T-cell (primary cell): ENCODE results near the gene VARS1. TPM values are rescaled to one million over a fixed set of nuclear protein-coding genes. Genes with fewer than 3 reads are reported as not detected.

Source experiments
- ATAC-seq, 4 experiments: fragments of 200-7000 bp in 3 of 4; fragments of 150-1000 bp in 1 of 4; cut with Tn5 transposase; replicated peaks in 1 of 4; 1 replicate in 3 of 4; 2 replicates in 1 of 4; pipeline ENCODE4 v1.10.0; 2021; ENCODE audit warnings: moderate library complexity in 3 of 4, mild to moderate bottlenecking in 2 of 4, moderate number of reproducible peaks in 1 of 4
- CTCF ChIA-PET, 2 donors: fragments of 300-600 bp; sonication (Branson Sonifier 250); formaldehyde crosslinking; loops; one replicate each; lab custom pipeline; 2022; ENCODE audit warnings: antibody characterized with exemption in 2 of 2; lab: Charles Lee
- POLR2A ChIA-PET, 2 donors: fragments of 300-600 bp; sonication (Branson Sonifier 250); formaldehyde crosslinking; loops; one replicate each; lab custom pipeline; 2022; ENCODE audit warnings: antibody characterized with exemption in 2 of 2; lab: Charles Lee
- DNase-seq, 35 experiments: peaks; one replicate each; pipeline versions ENCODE4 v3.0.0 to v3.0.0-alpha.2; 2013 to 2023
- H3K27ac ChIP-seq: one replicate; pipeline ENCODE4 v1.5.1; 2013; ENCODE audit warnings: low read length
- H3K27me3 ChIP-seq, 2 experiments: replicated peaks in 1 of 2; 1 replicate in 1 of 2; 2 replicates in 1 of 2; pipeline versions ENCODE4 v1.6.1 to v1.7.0; 2013; ENCODE audit warnings: low read length in 1 of 2, mixed read lengths in 1 of 2; ENCODE audit not compliant: control insufficient read depth in 2 of 2, insufficient read depth in 2 of 2; ENCODE audit errors: extremely low read depth in 1 of 2
- H3K36me3 ChIP-seq, 2 donors: 1 replicate in 1 of 2; 2 replicates in 1 of 2; pipeline versions ENCODE4 v1.6.1 to v1.7.0; 2013; ENCODE audit warnings: low read length in 1 of 2; ENCODE audit not compliant: control insufficient read depth in 2 of 2, insufficient read depth in 1 of 2; ENCODE audit errors: extremely low read depth in 1 of 2
- H3K4me1 ChIP-seq, 2 experiments: 1 replicate in 1 of 2; 2 replicates in 1 of 2; pipeline versions ENCODE4 v1.6.1 to v1.7.0; 2013; ENCODE audit warnings: low read length in 2 of 2, mixed read lengths in 1 of 2; ENCODE audit not compliant: insufficient read depth in 2 of 2, control insufficient read depth in 1 of 2; ENCODE audit errors: extremely low read depth in 1 of 2
- H3K4me3 ChIP-seq, 2 donors: 1 replicate in 1 of 2; 2 replicates in 1 of 2; pipeline versions ENCODE4 v1.5.1 to v1.7.0; 2013; ENCODE audit warnings: mild to moderate bottlenecking in 2 of 2, low read length in 1 of 2, moderate library complexity in 1 of 2; ENCODE audit not compliant: control insufficient read depth in 1 of 2; ENCODE audit errors: extremely low read depth in 1 of 2
- H3K9me3 ChIP-seq: 2 replicates; pipeline ENCODE4 v1.7.0; 2013
- H3K27ac Mint-ChIP-seq, 2 donors: one replicate each; pipeline ENCODE4 v1.8.0; 2020 to 2021; ENCODE audit warnings: mild to moderate bottlenecking in 2 of 2, mixed read lengths in 2 of 2
- H3K27me3 Mint-ChIP-seq, 2 donors: one replicate each; pipeline ENCODE4 v1.8.0; 2021 to 2022; ENCODE audit warnings: mixed read lengths in 2 of 2
- H3K36me3 Mint-ChIP-seq: one replicate; pipeline ENCODE4 v1.8.0; 2021; ENCODE audit warnings: mixed read lengths
- H3K4me1 Mint-ChIP-seq, 3 donors: one replicate each; pipeline ENCODE4 v1.8.0; 2020 to 2022; ENCODE audit warnings: mixed read lengths in 3 of 3, mild to moderate bottlenecking in 1 of 3
- H3K4me3 Mint-ChIP-seq, 3 donors: one replicate each; pipeline ENCODE4 v1.8.0; 2020 to 2022; ENCODE audit warnings: mild to moderate bottlenecking in 3 of 3, mixed read lengths in 3 of 3, moderate library complexity in 3 of 3
- H3K9me3 Mint-ChIP-seq, 3 donors: one replicate each; pipeline ENCODE4 v1.8.0; 2020 to 2022; ENCODE audit warnings: mixed read lengths in 3 of 3
- WGBS: methylation state at CpG from one replicate; pipeline ENCODE4 v1.1.5; 2013; ENCODE audit warnings: missing lambda C conversion rate; ENCODE audit not compliant: insufficient coverage; 5-methylcytosine and 5-hydroxymethylcytosine counted together
- total RNA-seq, 35 experiments: library from RNA in 6 of 35; stranded (reverse) in 6 of 35; fragments of 120-200 nt in 1 of 35; gene quantifications; one replicate each; pipeline versions ENCODE4 v1.2.1 to v1.2.4 and lab custom pipeline; 2013 to 2026

The VARS1 gene
- total RNA-seq, 5 donors from 2014 or later (not counting 1 experiment from before 2014, with no cell fraction given) = 44.4 to 71.0 (median 62.5) TPM

GRCh38 chr6:31750411-31751022 is 45.0 kb downstream of the VARS1 start:
- POLR2A ChIA-PET = no interaction called here

GRCh38 chr6:31749301-31750036 is 46.1 kb downstream of the VARS1 start:
- Histone ChIP-seq H3K4me3 (no peak overlapping the region), H3K4me1 (no peaks in the 10 kb centered on the region), H3K36me3 (peaks cover 0 to 3% of the 10 kb centered on the region in 2 donors), H3K27ac (no peak overlapping the region), H3K9me3 (no peaks in the 10 kb centered on the region), H3K27me3 (no peaks in the 10 kb centered on the region)
- Mint-ChIP-seq H3K27ac (no peak overlapping the region), H3K27me3 (no peaks in the 10 kb centered on the region), H3K36me3 (no peaks in the 10 kb centered on the region), H3K4me1 (no peaks in the 10 kb centered on the region), H3K9me3 (no peaks in the 10 kb centered on the region), H3K4me3 (no peak overlapping the region)
- ChIA-PET POLR2A (interaction anchor here in 1 of 2 donors (0.6 kb wide), 1 partner anchor 118 kb away, joined by 3 read pairs; no protein-coding TSS in a partner anchor), CTCF (no interaction called here)
- WGBS = 100% methylated on average over 2 of the region's 8 CpGs
- DNase-seq = no peak
- no peak for ATAC-seq

More at GRCh38 chr6:31750411-31751022, 45.0 kb downstream of the VARS1 start:
- CTCF ChIA-PET = no interaction called here
- Histone ChIP-seq H3K9me3 (no peaks in the 10 kb centered on the region), H3K4me3 (no peak overlapping the region), H3K27me3 (no peaks in the 10 kb centered on the region), H3K4me1 (no peaks in the 10 kb centered on the region), H3K27ac (no peak overlapping the region), H3K36me3 (peaks cover 0 to 3% of the 10 kb centered on the region in 2 donors)
- no peaks in the 10 kb centered on the region for H3K27me3 Mint-ChIP-seq
- H3K4me1 Mint-ChIP-seq = no peaks in the 10 kb centered on the region
- no peak for DNase-seq
- H3K36me3 Mint-ChIP-seq = no peaks in the 10 kb centered on the region
- H3K9me3 Mint-ChIP-seq = no peaks in the 10 kb centered on the region
- no peak overlapping the region for H3K27ac Mint-ChIP-seq
- WGBS = 95% methylated on average over 5 of the region's 7 CpGs
- no peak for ATAC-seq
- no peak overlapping the region for H3K4me3 Mint-ChIP-seq

Other genes with a start within 250 kb of the VARS1 start
- 1 to 10 TPM; 3.1 to 5.7 (median 4.1) TPM for gene ATP6V1G2, start 249.1 kb downstream of the VARS1 start, total RNA-seq
- gene NFKBIL1, start 248.1 kb downstream of the VARS1 start, total RNA-seq = 10 to 100 TPM in 3 of 5 donors, 1 to 10 TPM in 2; 6.9 to 17.1 (median 11.6) TPM
- 10 to 100 TPM; 12.5 to 23.9 (median 17.9) TPM for gene LTA, start 223.5 kb downstream of the VARS1 start, total RNA-seq
- gene TNF, start 220.2 kb downstream of the VARS1 start, total RNA-seq = 10 to 100 TPM; 13.8 to 28.0 (median 25.0) TPM
- gene LTB, start 213.3 kb downstream of the VARS1 start, total RNA-seq = 100 to 1,000 TPM; 398 to 926 (median 813) TPM
- gene LST1, start 209.5 kb downstream of the VARS1 start, total RNA-seq = 10 to 100 TPM; 13.4 to 28.0 (median 20.4) TPM
- gene NCR3, start 202.7 kb downstream of the VARS1 start, total RNA-seq = 10 to 100 TPM; 13.6 to 38.0 (median 16.0) TPM
- 10 to 100 TPM in 4 of 5 donors, 1 to 10 TPM in 1; 7.6 to 54.3 (median 18.1) TPM for gene AIF1, start 180.5 kb downstream of the VARS1 start, total RNA-seq
- gene PRRC2A, start 175.0 kb downstream of the VARS1 start, total RNA-seq = 100 to 1,000 TPM; 222 to 246 (median 230) TPM
- gene BAG6, start 143.1 kb downstream of the VARS1 start, total RNA-seq = 100 to 1,000 TPM; 257 to 317 (median 301) TPM
- gene APOM, start 139.9 kb downstream of the VARS1 start, total RNA-seq = 1 to 10 TPM; 1.4 to 3.6 (median 3.2) TPM
- 10 to 100 TPM; 16.3 to 36.2 (median 33.4) TPM for gene C6orf47, start 135.0 kb downstream of the VARS1 start, total RNA-seq
- 10 to 100 TPM; 13.0 to 27.6 (median 23.3) TPM for gene GPANK1, start 130.8 kb downstream of the VARS1 start, total RNA-seq
- gene CSNK2B, start 129.7 kb downstream of the VARS1 start, total RNA-seq = 100 to 1,000 TPM in 4 of 5 donors, 10 to 100 TPM in 1; 98.4 to 129 (median 126) TPM
- gene LY6G5B, start 125.8 kb downstream of the VARS1 start, total RNA-seq = 10 to 100 TPM; 29.7 to 50.5 (median 40.9) TPM
- 1 to 10 TPM in 4 of 5 donors, under 1 TPM in 1; 0.75 to 8.8 (median 5.8) TPM for gene LY6G5C, start 114.7 kb downstream of the VARS1 start, total RNA-seq
- gene ABHD16A, start 92.4 kb downstream of the VARS1 start, total RNA-seq = 10 to 100 TPM; 58.2 to 74.4 (median 61.2) TPM
- not detected for gene LY6G6F, start 88.9 kb downstream of the VARS1 start, total RNA-seq
- gene LY6G6D, start 80.4 kb downstream of the VARS1 start, total RNA-seq = not detected
- not detected for gene LY6G6C, start 74.0 kb downstream of the VARS1 start, total RNA-seq
- 1 to 10 TPM in 1 of 5 donors, under 1 TPM in 4; 0.26 to 2.6 (median 0.30) TPM for gene MPIG6B, start 72.4 kb downstream of the VARS1 start, total RNA-seq
- gene DDAH2, start 66.5 kb downstream of the VARS1 start, total RNA-seq = 10 to 100 TPM in 4 of 5 donors, 1 to 10 TPM in 1; 9.0 to 13.2 (median 11.5) TPM
- gene CLIC1, start 59.2 kb downstream of the VARS1 start, total RNA-seq = 100 to 1,000 TPM in 4 of 5 donors, 10 to 100 TPM in 1; 89.5 to 146 (median 112) TPM
- 10 to 100 TPM; 13.7 to 22.4 (median 14.4) TPM for gene MSH5, start 55.7 kb downstream of the VARS1 start, total RNA-seq
- gene SAPCD1, start 33.1 kb downstream of the VARS1 start, total RNA-seq = 10 to 100 TPM in 1 of 5 donors, 1 to 10 TPM in 4; 3.1 to 10.7 (median 4.1) TPM
- gene VWA7, start 18.4 kb downstream of the VARS1 start, total RNA-seq = 1 to 10 TPM; 1.4 to 8.0 (median 2.1) TPM
- gene LSM2, start 11.2 kb upstream of the VARS1 start, total RNA-seq = 10 to 100 TPM; 24.2 to 36.4 (median 30.6) TPM
- 1 to 10 TPM; 2.8 to 8.5 (median 8.1) TPM for gene HSPA1L, start 19.5 kb upstream of the VARS1 start, total RNA-seq
- 100 to 1,000 TPM in 1 of 5 donors, 10 to 100 TPM in 2, 1 to 10 TPM in 2; 8.8 to 117 (median 77.9) TPM for gene HSPA1A, start 19.8 kb upstream of the VARS1 start, total RNA-seq
- gene HSPA1B, start 32.0 kb upstream of the VARS1 start, total RNA-seq = 100 to 1,000 TPM in 1 of 5 donors, 10 to 100 TPM in 2, 1 to 10 TPM in 2; 6.3 to 105 (median 67.9) TPM
- gene NEU1, start 67.1 kb upstream of the VARS1 start, total RNA-seq = 10 to 100 TPM; 15.9 to 29.2 (median 19.9) TPM
- under 1 TPM in 3 of 5 donors, not detected in 2; 0.13 to 0.96 (median 0.57) TPM for gene SLC44A4, start 83.2 kb upstream of the VARS1 start, total RNA-seq
- 10 to 100 TPM; 49.1 to 83.8 (median 78.9) TPM for gene EHMT2, start 101.9 kb upstream of the VARS1 start, total RNA-seq
- 1 to 10 TPM; 1.0 to 3.5 (median 3.1) TPM for gene ZBTB12, start 106.3 kb upstream of the VARS1 start, total RNA-seq
- gene C2, start 132.0 kb upstream of the VARS1 start, total RNA-seq = 1 to 10 TPM; 1.3 to 5.1 (median 3.7) TPM
- 1 to 10 TPM in 3 of 5 donors, not detected in 2; 1.3 to 2.2 (median 1.8) TPM for gene CFB, start 150.3 kb upstream of the VARS1 start, total RNA-seq
- 10 to 100 TPM; 47.5 to 51.0 (median 49.4) TPM for gene NELFE, start 163.2 kb upstream of the VARS1 start, total RNA-seq
- 100 to 1,000 TPM; 104 to 169 (median 112) TPM for gene SKIC2, start 163.4 kb upstream of the VARS1 start, total RNA-seq
- gene DXO, start 176.4 kb upstream of the VARS1 start, total RNA-seq = 10 to 100 TPM; 30.2 to 53.2 (median 35.4) TPM
- 10 to 100 TPM in 1 of 5 donors, 1 to 10 TPM in 4; 3.5 to 11.6 (median 6.1) TPM for gene C4A, start 186.3 kb upstream of the VARS1 start, total RNA-seq
- 1 to 10 TPM; 5.5 to 8.4 (median 7.5) TPM for gene C4B, start 219.0 kb upstream of the VARS1 start, total RNA-seq
- 1 to 10 TPM in 3 of 5 donors, under 1 TPM in 2; 0.43 to 2.2 (median 1.6) TPM for gene CYP21A2, start 242.7 kb upstream of the VARS1 start, total RNA-seq